Progenitor cell of endocrine pancreas (in vitro differentiated cells): ENCODE data around the gene AKAP9. TPM values are rescaled to one million over a fixed set of nuclear protein-coding genes. Genes with fewer than 3 reads are reported as not detected.
A peak's percentile ranks its signal among the peaks of the same experiment; 100 is the strongest.

Experiments
- DNase-seq: peaks from one replicate; pipeline ENCODE4 v3.0.0; 2021; ENCODE audit warnings: low spot score; ENCODE audit not compliant: unreplicated experiment
- H3K27ac Mint-ChIP-seq: 2 replicates; pipeline ENCODE4 v1.8.0; 2021; ENCODE audit warnings: mild to moderate bottlenecking, moderate library complexity, mixed read lengths
- H3K27me3 Mint-ChIP-seq: 2 replicates; pipeline ENCODE4 v1.8.0; 2021; ENCODE audit warnings: mixed read lengths
- H3K36me3 Mint-ChIP-seq: 2 replicates; pipeline ENCODE4 v1.8.0; 2022; ENCODE audit warnings: mixed read lengths; ENCODE audit not compliant: insufficient read depth
- H3K4me1 Mint-ChIP-seq: 2 replicates; pipeline ENCODE4 v1.8.0; 2021; ENCODE audit warnings: low read depth, mixed read lengths
- H3K4me3 Mint-ChIP-seq: 2 replicates; pipeline ENCODE4 v1.8.0; 2021; ENCODE audit warnings: low read depth, mild to moderate bottlenecking, moderate library complexity, mixed read lengths
- H3K9me3 Mint-ChIP-seq: 2 replicates; pipeline ENCODE4 v1.8.0; 2021; ENCODE audit warnings: low read depth, mixed read lengths
- CTCF ChIP-seq: fragments of 200-600 bp; sonication (generic); IDR thresholded peaks from one replicate; pipeline ENCODE4 v1.5.0; 2021; ENCODE audit warnings: antibody characterized with exemption, mild to moderate bottlenecking; ENCODE audit not compliant: unreplicated experiment
- total RNA-seq: library from RNA; stranded (reverse); gene quantifications from 2 replicates; pipeline ENCODE4 v1.2.1, GENCODE V29; 2021

The AKAP9 gene
- total RNA-seq, 1 donor from 2014 or later: 105 TPM

- Mint-ChIP-seq H3K9me3 (no peaks in the 10 kb centered on the region), H3K27me3 (no peaks in the 10 kb centered on the region), H3K4me3 (no peak overlapping the region), H3K27ac (no peak overlapping the region), H3K36me3 (peaks cover 27% of the 10 kb centered on the region), H3K4me1 (no peaks in the 10 kb centered on the region)
- no peak for TF ChIP-seq CTCF
- no peak for DNase-seq
Observed at GRCh38 chr7:92110857-92111256, 170.2 kb downstream of the AKAP9 start.

GRCh38 chr7:92115821-92116220 lies 175.2 kb downstream of the AKAP9 start:
- peaks cover 3% of the 10 kb centered on the region for H3K4me1 Mint-ChIP-seq
- H3K27ac Mint-ChIP-seq: peak overlapping the region; percentile 70
- no peaks in the 10 kb centered on the region for H3K9me3 Mint-ChIP-seq
- no peaks in the 10 kb centered on the region for H3K27me3 Mint-ChIP-seq
- no peak overlapping the region for H3K4me3 Mint-ChIP-seq
- no peak for DNase-seq
- peaks cover 29% of the 10 kb centered on the region for H3K36me3 Mint-ChIP-seq
- TF ChIP-seq CTCF: no peak

GRCh38 chr7:92116949-92117348 lies 176.3 kb downstream of the AKAP9 start:
- peaks cover 39% of the 10 kb centered on the region for H3K36me3 Mint-ChIP-seq
- DNase-seq: no peak
- H3K9me3 Mint-ChIP-seq: peaks cover 2% of the 10 kb centered on the region
- no peaks in the 10 kb centered on the region for H3K27me3 Mint-ChIP-seq
- no peak for TF ChIP-seq CTCF
- H3K4me1 Mint-ChIP-seq: peaks cover 3% of the 10 kb centered on the region
- no peak overlapping the region for H3K27ac Mint-ChIP-seq
- H3K4me3 Mint-ChIP-seq: no peak overlapping the region

GRCh38 chr7:92119213-92119759 lies 178.6 kb downstream of the AKAP9 start:
- peaks cover 3% of the 10 kb centered on the region for H3K4me1 Mint-ChIP-seq
- H3K27ac Mint-ChIP-seq: peak overlapping the region; percentile 27
- H3K27me3 Mint-ChIP-seq: no peaks in the 10 kb centered on the region
- H3K4me3 Mint-ChIP-seq: no peak overlapping the region
- no peak for DNase-seq
- H3K36me3 Mint-ChIP-seq: peaks cover 47% of the 10 kb centered on the region
- H3K9me3 Mint-ChIP-seq: peaks cover 3% of the 10 kb centered on the region
- TF ChIP-seq CTCF: no peak

- peaks cover 3% of the 10 kb centered on the region for H3K9me3 Mint-ChIP-seq
- DNase-seq: no peak
- H3K4me1 Mint-ChIP-seq: peaks cover 3% of the 10 kb centered on the region
- no peak overlapping the region for H3K4me3 Mint-ChIP-seq
- H3K27me3 Mint-ChIP-seq: no peaks in the 10 kb centered on the region
- H3K27ac Mint-ChIP-seq: no peak overlapping the region
- H3K36me3 Mint-ChIP-seq: peaks cover 46% of the 10 kb centered on the region
- TF ChIP-seq CTCF: no peak
Observed at GRCh38 chr7:92121681-92122080, 181.0 kb downstream of the AKAP9 start.
